Activated CD4-positive, alpha-beta T cell treated with anti-CD3 and anti-CD28 coated beads, Interleukin-2, amount 10 ng/mL, durations not matched to agents 24 days and 14 days (primary cell): ENCODE results near the gene SURF2. TPM values are rescaled to one million over a fixed set of nuclear protein-coding genes. Genes with fewer than 3 reads are reported as not detected.
"Not testable (repeated sequence)": the region's sequence is repeated elsewhere in the genome, so short reads cannot be mapped to it uniquely, and the experiment has no call there.

Experiments
- DNase-seq: peaks from one replicate; pipeline ENCODE4 v3.0.0; 2022
- H3K27ac Mint-ChIP-seq: one replicate; pipeline ENCODE4 v1.8.0; 2022; ENCODE audit warnings: mild to moderate bottlenecking, mixed read lengths
- H3K27me3 Mint-ChIP-seq: one replicate; pipeline ENCODE4 v1.8.0; 2022; ENCODE audit warnings: mixed read lengths
- H3K36me3 Mint-ChIP-seq: one replicate; pipeline ENCODE4 v1.8.0; 2022; ENCODE audit warnings: low read depth, mild to moderate bottlenecking, mixed read lengths
- H3K4me1 Mint-ChIP-seq: one replicate; pipeline ENCODE4 v1.8.0; 2021; ENCODE audit warnings: mixed read lengths
- H3K4me3 Mint-ChIP-seq: one replicate; pipeline ENCODE4 v1.8.0; 2022; ENCODE audit warnings: mild to moderate bottlenecking, moderate library complexity, mixed read lengths
- H3K9me3 Mint-ChIP-seq: one replicate; pipeline ENCODE4 v1.8.0; 2021; ENCODE audit warnings: mixed read lengths
- intact Hi-C: fragments of 100-400 bp; cut with micrococcal nuclease; formaldehyde crosslinking; loops from one replicate; pipeline ENCODE4 v1.15.1; 2023
- total RNA-seq: library from RNA; stranded (reverse); gene quantifications from 2 replicates; pipeline ENCODE4 v1.2.3, GENCODE V29; 2022

Gene SURF2
- total RNA-seq, 1 donor from 2014 or later = 28.5 TPM

- Mint-ChIP-seq H3K4me3 (no peak overlapping the region), H3K9me3 (no peaks in the 10 kb centered on the region), H3K27ac (no peak overlapping the region), H3K36me3 (peaks cover 56% of the 10 kb centered on the region), H3K27me3 (no peaks in the 10 kb centered on the region), H3K4me1 (peaks cover 11% of the 10 kb centered on the region)
- intact Hi-C loops = no loop called here
- no peak for DNase-seq
Measured at GRCh38 chr9:133331221-133331620, 25.1 kb upstream of the SURF2 start.

- no peak for DNase-seq
- intact Hi-C loops = no loop called here
- H3K4me1 Mint-ChIP-seq = peaks cover 14% of the 10 kb centered on the region
- no peaks in the 10 kb centered on the region for H3K27me3 Mint-ChIP-seq
- no peak overlapping the region for H3K4me3 Mint-ChIP-seq
- no peaks in the 10 kb centered on the region for H3K9me3 Mint-ChIP-seq
- H3K36me3 Mint-ChIP-seq = peaks cover 58% of the 10 kb centered on the region
- H3K27ac Mint-ChIP-seq = no peak overlapping the region
Measured at GRCh38 chr9:133331641-133332380, 24.5 kb upstream of the SURF2 start.

GRCh38 chr9:133332381-133332730 lies 24.0 kb upstream of the SURF2 start:
- DNase-seq = no peak
- Mint-ChIP-seq H3K27me3 (no peaks in the 10 kb centered on the region), H3K27ac (no peak overlapping the region), H3K4me3 (no peak overlapping the region), H3K36me3 (peaks cover 60% of the 10 kb centered on the region), H3K9me3 (no peaks in the 10 kb centered on the region), H3K4me1 (peaks cover 15% of the 10 kb centered on the region)
- intact Hi-C loops = no loop called here

- no peak overlapping the region for H3K27ac Mint-ChIP-seq
- peaks cover 62% of the 10 kb centered on the region for H3K36me3 Mint-ChIP-seq
- DNase-seq = no peak
- H3K9me3 Mint-ChIP-seq = no peaks in the 10 kb centered on the region
- peaks cover 16% of the 10 kb centered on the region for H3K4me1 Mint-ChIP-seq
- H3K4me3 Mint-ChIP-seq = no peak overlapping the region
- intact Hi-C loops = no loop called here
- H3K27me3 Mint-ChIP-seq = no peaks in the 10 kb centered on the region
Measured at GRCh38 chr9:133333011-133333410, 23.3 kb upstream of the SURF2 start.

- Mint-ChIP-seq H3K27ac (peak overlapping the region; percentile 29), H3K27me3 (no peaks in the 10 kb centered on the region), H3K36me3 (peaks cover 63% of the 10 kb centered on the region), H3K9me3 (no peaks in the 10 kb centered on the region), H3K4me3 (no peak overlapping the region), H3K4me1 (peaks cover 16% of the 10 kb centered on the region)
- intact Hi-C loops = no loop called here
- DNase-seq = no peak
Measured at GRCh38 chr9:133333566-133333965, 22.8 kb upstream of the SURF2 start.

- peaks cover 14% of the 10 kb centered on the region for H3K4me1 Mint-ChIP-seq
- intact Hi-C loops = no loop called here
- peaks cover 62% of the 10 kb centered on the region for H3K36me3 Mint-ChIP-seq
- H3K4me3 Mint-ChIP-seq = peak overlapping the region; percentile 89
- DNase-seq = no peak
- H3K27ac Mint-ChIP-seq = no peak overlapping the region
- H3K27me3 Mint-ChIP-seq = no peaks in the 10 kb centered on the region
- H3K9me3 Mint-ChIP-seq = no peaks in the 10 kb centered on the region
Measured at GRCh38 chr9:133334161-133334560, 22.2 kb upstream of the SURF2 start.

GRCh38 chr9:133334888-133335287 lies 21.5 kb upstream of the SURF2 start:
- Mint-ChIP-seq H3K4me1 (peaks cover 12% of the 10 kb centered on the region), H3K36me3 (peaks cover 66% of the 10 kb centered on the region), H3K27ac (peak overlapping the region; percentile 62), H3K4me3 (peak overlapping the region; percentile 89)
- H3K9me3 Mint-ChIP-seq, H3K27me3 Mint-ChIP-seq, DNase-seq: not testable (repeated sequence)
- intact Hi-C loops = loop anchor here (5.0 kb wide), 1 partner anchor 367 kb away; no protein-coding TSS in a partner anchor

- H3K36me3 Mint-ChIP-seq = peaks cover 68% of the 10 kb centered on the region
- peaks cover 18% of the 10 kb centered on the region for H3K4me1 Mint-ChIP-seq
- intact Hi-C loops = loop anchor here (1.0 to 5.0 kb wide), 6 partner anchors 12 to 366 kb away; partner anchors contain the start of genes MED22, REXO4, RPL7A and STKLD1
Measured at GRCh38 chr9:133335924-133336811, 20.2 kb upstream of the SURF2 start, which contains the start of gene SURF6. TSS of gene SURF6 (minus strand) at chr9:133336188. CDS start at chr9:133336132, 56 bp downstream.

GRCh38 chr9:133339641-133340040 lies 16.7 kb upstream of the SURF2 start:
- H3K4me3 Mint-ChIP-seq = no peak overlapping the region
- intact Hi-C loops = loop anchor here (5.0 kb wide), 1 partner anchor 363 kb away; no protein-coding TSS in a partner anchor
- peaks cover 53% of the 10 kb centered on the region for H3K36me3 Mint-ChIP-seq
- peaks cover 15% of the 10 kb centered on the region for H3K4me1 Mint-ChIP-seq
- no peaks in the 10 kb centered on the region for H3K27me3 Mint-ChIP-seq
- H3K27ac Mint-ChIP-seq = peak overlapping the region; percentile 48
- no peaks in the 10 kb centered on the region for H3K9me3 Mint-ChIP-seq
- no peak for DNase-seq

More at GRCh38 chr9:133335924-133336811, 20.2 kb upstream of the SURF2 start, which contains the start of gene SURF6:
- Mint-ChIP-seq H3K4me3 (peak within 1 kb of the TSS; percentile 89), H3K27ac (peak within 1 kb of the TSS; percentile 90), H3K9me3 (no peaks in the 10 kb centered on the region), H3K27me3 (no peaks in the 10 kb centered on the region)
- DNase-seq = peak; percentile 99

GRCh38 chr9:133340256-133340655 lies 16.1 kb upstream of the SURF2 start:
- H3K4me1 Mint-ChIP-seq = peaks cover 15% of the 10 kb centered on the region
- peak overlapping the region; percentile 53 for H3K27ac Mint-ChIP-seq
- DNase-seq = no peak
- H3K27me3 Mint-ChIP-seq = no peaks in the 10 kb centered on the region
- no peak overlapping the region for H3K4me3 Mint-ChIP-seq
- peaks cover 58% of the 10 kb centered on the region for H3K36me3 Mint-ChIP-seq
- H3K9me3 Mint-ChIP-seq = no peaks in the 10 kb centered on the region
- intact Hi-C loops = no loop called here

- Mint-ChIP-seq H3K4me3 (no peak overlapping the region), H3K27me3 (no peaks in the 10 kb centered on the region), H3K36me3 (peaks cover 55% of the 10 kb centered on the region), H3K27ac (peak overlapping the region; percentile 53), H3K4me1 (peaks cover 14% of the 10 kb centered on the region), H3K9me3 (no peaks in the 10 kb centered on the region)
- intact Hi-C loops = no loop called here
- DNase-seq = no peak
Measured at GRCh38 chr9:133340916-133341315, 15.4 kb upstream of the SURF2 start.

- H3K4me3 Mint-ChIP-seq = no peak overlapping the region
- no peaks in the 10 kb centered on the region for H3K9me3 Mint-ChIP-seq
- H3K4me1 Mint-ChIP-seq = peaks cover 15% of the 10 kb centered on the region
- intact Hi-C loops = no loop called here
- DNase-seq = no peak
- no peak overlapping the region for H3K27ac Mint-ChIP-seq
- no peaks in the 10 kb centered on the region for H3K27me3 Mint-ChIP-seq
- peaks cover 56% of the 10 kb centered on the region for H3K36me3 Mint-ChIP-seq
Measured at GRCh38 chr9:133341369-133342068, 14.8 kb upstream of the SURF2 start.

GRCh38 chr9:133342069-133342406 lies 14.3 kb upstream of the SURF2 start:
- peak; percentile 60 for DNase-seq
- H3K27me3 Mint-ChIP-seq = no peaks in the 10 kb centered on the region
- peaks cover 59% of the 10 kb centered on the region for H3K36me3 Mint-ChIP-seq
- no peak overlapping the region for H3K4me3 Mint-ChIP-seq
- peaks cover 20% of the 10 kb centered on the region for H3K4me1 Mint-ChIP-seq
- H3K27ac Mint-ChIP-seq = no peak overlapping the region
- no peaks in the 10 kb centered on the region for H3K9me3 Mint-ChIP-seq
- intact Hi-C loops = no loop called here
